NCI-H345 (cell line): ENCODE data around the gene MN1.

ENCODE experiments used
- DNase-seq: peaks from one replicate; lab custom pipeline; 2025; lab: John Stamatoyannopoulos, UW

MN1 gene

DNA sequence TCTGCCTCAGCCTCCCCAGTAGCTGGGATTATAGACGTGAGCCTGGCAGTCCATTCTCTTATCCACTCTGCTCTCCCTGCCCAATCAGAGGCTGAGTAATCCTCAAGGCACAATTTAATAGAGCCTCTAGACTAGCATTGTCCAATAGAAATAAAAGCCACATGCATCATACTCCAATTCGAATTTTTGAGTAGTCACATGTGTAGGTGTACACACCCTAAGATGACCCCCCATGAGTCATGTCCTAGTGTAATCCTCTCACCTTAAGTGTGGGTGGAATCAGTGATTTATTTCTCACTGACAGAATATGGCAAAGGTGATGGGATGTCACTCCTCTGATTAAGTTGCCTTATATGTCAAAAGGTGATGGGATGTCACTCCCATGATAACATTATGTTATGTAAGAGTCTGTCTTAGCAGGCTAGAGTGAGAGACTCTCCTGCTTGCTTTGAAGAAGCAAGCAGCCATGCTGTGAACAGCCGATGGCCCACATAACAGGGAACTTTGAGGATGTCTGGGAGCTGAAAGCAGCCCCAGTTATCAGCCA is 61.3 kb downstream of the MN1 start:
- no peak for DNase-seq

DNA sequence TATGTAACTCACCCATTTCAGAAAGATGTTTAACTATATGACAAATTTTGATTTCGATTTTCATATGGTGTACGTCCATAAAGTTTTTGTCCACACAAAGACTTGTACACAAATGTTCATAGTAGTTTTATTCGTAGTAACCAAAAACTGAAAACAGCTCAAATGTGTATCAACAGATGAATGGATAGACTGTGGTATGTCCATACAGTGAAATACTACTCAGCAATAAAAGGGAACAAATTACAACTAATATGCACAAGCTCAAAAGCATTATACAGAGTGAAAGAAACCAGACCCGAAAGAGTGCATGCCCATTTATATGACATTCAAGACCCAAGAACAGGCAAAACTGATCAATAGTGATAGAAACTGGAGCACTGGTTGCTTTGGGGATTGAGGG is 64.0 kb downstream of the MN1 start:
- DNase-seq: no peak

DNA sequence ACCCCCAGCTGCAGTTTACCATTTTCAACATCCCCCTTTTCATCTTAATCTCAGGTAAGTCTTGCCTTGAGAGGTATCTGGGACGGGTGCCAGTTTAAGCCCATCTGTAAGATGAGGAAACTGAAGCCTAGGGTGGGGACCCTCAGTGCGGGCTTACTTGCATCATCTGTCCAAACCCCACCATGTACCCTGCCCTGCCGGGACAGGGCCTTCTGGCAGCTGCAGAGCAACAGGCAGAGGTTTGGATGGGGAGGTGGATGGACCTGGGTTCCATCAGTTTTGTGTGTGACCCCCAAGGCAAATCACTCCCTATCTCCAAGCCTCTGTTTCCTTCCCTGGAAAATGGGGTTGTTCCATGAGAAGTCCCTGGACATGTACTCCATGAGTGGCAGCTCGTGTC is 67.5 kb downstream of the MN1 start:
- DNase-seq: no peak

DNA sequence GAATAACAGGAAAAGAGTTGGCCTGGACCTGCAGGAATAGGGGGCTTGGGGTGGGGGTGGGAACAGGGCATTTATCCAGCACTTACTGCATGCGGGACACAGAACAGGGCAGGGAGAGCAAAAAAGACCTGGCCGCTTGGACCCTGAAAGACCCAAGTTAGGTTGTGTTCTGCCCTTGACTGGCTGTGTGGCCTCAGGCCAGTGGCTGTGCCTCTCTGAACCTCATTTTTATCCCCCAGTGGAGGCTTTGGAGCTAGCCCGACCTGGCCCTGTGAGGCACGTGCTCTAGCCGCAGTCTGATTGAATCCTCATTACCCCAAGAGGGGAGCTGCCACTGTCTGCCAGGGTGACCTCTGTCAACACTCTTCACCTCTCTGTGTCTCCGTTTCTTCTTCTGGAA is 68.7 kb downstream of the MN1 start:
- DNase-seq: no peak

DNA sequence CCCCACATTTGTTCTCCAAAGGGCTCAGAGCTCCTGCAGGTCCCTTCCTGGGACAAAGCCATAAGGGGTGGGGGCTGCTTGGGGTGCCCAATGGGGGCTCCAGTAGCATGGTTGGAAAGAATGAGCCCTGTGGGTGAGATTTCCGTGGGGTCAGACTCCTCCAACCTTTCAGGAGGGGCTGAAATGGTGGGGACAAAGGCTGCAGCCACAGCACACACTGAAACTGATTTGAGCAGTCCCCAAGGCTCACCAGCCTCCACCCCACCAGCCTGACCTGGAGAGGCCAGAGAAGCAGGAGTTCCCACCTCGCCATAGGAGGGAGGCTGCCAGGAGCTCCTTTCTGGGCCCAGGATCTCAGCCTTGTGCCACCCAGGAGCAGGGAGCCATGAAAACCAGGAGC is 69.2 kb downstream of the MN1 start:
- no peak for DNase-seq

DNA sequence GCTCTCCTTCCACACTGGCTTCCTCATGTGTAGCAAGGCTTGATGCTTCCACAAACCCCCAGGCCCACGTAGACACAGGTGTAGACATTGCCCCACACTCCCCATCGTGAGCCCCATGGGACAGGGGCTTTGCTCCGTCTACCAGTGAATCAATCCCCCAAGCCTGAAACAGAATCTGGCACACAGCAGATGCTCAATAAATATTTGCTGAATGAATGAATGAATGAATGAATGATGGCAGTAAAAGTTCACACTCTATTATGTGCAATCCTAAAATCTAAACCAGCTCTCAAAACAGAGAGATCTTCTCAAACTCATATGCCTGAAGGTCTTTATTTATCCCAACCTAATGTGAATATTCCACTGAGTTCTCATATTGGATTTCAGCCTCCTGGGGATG is 69.9 kb downstream of the MN1 start:
- no peak for DNase-seq

DNA sequence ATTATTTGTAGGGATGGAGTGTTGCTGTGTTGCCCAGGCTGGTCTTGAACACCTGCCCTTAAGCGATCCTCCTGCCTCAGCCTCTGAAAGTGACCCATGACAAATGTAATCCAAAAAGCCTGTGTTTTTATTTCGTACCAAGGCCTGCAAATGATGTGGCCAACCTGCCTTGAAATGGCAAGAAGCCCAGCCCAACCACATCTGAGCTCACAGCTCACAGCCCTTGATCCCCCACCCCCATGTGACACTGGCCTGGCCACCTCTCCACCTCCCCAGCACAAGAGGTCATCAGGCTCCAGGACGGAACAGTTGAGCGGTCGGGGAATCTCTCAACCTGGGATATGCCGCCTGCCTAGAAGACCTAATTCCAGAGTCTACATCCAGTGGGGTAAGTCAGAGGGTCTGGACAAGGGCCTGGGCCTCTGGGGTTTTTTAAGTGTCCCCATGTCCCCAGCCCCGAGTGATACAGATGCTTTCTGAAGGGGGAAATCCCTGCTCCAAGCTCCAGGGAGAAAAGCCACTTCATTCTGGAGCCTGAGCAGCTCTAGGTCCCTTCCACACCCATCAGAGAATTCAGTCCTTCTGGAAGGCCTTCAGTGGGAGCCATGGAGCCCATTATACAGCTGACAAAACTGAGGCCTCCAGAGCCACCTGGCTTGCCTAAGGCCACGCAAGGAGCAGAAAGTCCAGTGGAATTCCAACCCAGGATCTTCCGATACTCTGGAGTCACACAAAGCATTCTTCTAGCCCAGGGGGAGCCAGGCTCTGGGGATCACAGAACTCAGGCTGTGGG is 70.7 kb downstream of the MN1 start:
- DNase-seq: no peak

DNA sequence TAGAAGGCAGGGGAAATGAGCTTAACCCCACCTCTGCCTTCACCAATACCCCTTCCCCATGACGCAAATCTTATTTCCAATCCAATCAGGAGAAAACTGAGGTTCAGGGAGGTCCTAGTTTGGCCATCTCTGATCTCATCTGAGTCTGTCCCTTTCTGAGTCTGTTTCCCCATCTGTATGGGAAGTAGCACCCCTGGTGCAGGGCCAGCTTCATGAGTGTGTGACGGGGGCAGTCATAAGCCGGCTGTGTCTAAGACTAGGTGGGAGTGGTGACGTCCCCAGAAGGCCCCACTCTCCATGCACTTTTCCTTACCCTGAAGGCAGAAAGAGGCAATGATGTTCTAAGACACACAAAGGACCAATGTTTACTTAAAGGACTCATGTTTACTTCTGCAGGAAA is 72.3 kb downstream of the MN1 start:
- no peak for DNase-seq

DNA sequence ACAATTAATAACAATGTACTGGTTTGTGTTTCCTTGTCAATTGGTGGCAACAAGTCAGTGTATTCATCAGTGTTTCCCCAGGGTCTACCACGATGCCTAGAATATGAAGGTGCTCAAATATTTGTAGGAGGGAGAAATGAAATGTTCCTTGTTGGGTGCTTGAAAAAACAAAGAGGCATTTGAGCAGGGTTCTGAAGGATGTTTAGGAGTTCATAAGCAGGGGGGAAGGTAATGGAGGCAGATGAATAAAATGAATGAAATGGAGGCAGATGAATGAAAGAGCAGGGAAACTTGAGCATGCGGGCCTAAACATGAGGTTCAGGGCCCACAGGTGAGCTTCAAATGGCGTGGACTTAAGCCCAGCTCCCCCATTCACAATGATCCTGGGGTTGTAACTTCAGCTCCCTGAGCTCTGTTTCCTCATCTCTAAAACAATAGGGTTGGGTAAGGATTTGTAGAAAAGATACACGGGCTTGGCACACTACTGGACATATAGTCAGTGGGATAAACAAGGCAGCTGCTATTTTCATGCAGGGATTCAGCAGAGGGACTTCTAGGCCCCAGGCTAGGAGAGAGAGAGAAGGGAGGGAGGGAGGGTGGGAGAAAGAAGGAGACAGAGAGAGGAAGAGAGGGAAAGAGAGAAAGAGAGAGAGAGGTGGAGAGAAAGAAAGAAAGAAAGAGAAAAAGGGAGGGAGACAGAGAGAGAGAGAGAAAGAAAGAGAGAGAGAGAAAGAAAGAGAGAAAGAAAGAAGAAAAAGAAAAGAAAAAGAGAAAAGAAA is 73.7 kb downstream of the MN1 start:
- DNase-seq: no peak

DNA sequence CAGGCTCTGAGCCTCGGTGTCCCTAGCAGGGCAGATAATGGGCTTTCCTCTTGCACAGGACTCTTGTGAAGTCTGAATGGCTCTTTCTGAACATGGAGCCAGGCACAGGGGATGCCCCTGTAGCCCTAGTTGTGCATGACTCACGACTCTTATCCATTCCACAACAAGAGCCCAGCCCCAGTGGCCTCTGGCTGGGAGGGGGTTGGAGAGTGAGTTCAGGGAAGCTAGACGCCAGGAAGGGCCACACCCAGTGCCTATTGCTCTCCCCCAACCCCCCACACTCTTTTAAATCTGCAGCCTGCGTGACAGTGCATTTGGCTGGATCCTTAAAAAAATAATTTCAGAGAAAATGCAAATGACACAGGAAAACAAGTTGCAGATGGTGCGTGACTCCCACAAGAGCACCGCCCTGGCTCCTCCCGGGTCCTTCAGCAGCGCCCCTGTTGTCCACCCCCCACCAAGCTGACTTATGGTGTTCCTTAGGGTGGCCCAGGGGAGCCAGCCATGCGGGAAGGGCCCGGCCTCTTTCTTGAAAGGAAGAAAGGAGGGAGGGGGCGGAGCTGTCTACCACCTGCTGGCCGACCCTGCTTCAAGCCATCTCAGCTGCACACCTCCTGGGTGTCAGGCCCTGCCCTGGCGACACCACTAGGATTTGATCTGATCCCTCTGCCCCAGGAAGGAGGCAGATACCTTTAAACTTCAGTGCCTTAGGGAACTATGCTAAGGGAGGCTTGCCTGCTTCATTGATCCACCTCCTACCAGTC is 74.7 kb downstream of the MN1 start:
- no peak for DNase-seq

DNA sequence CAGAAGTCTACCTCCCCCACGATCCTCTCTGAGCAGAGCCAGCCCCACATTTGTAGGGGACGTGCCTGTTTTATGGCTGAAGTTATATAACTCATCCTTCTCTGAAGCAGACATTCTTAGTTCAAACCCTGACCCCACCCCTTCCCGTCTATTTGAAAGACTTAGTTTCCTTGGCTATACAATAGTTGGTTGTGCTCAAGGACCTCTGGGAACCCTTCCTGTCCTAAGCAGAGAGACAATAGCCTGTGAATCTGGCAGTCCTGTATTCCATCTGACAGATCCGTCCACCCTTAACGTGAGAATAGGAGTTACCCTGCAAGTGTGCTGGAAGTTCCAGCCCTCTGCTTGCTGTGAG is 75.2 kb downstream of the MN1 start:
- no peak for DNase-seq

DNA sequence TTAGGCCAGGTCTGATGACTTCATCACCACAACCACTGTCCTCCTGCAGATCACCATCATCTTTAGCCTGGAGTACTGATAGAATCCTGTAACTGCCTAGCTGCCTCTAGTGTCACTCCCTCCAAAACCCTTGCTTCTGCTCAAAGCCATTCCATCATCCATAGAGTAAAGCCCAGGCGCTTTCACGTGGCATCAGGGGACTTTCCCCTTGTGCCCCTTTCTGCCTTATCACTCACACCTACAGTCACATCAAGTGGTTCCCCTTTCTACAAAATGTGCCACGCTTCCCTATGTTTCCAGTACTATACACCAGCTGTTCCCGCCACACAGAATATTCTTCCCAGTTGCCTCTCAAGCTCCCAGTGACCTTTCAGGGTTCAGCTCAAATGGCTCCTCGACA is 75.9 kb downstream of the MN1 start:
- no peak for DNase-seq

DNA sequence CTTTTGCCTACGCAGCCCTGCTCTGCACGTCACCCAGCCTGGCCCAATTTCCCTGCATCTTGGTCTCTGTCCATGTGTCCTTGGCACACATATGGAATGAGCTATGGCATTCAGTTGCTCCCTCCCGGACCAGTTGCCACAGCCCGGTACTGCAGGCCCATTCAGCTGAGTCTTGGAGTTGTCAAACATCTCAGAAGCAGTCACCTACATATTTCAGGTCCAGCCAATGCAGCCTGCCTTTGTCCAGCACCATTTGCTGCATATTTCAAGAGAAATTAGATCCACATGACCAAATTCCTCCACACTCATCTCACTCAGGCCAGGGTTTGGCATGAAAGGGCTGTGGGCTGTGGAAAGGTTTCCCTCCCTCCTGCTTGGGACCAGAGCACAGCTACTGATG is 76.8 kb downstream of the MN1 start:
- DNase-seq: no peak

DNA sequence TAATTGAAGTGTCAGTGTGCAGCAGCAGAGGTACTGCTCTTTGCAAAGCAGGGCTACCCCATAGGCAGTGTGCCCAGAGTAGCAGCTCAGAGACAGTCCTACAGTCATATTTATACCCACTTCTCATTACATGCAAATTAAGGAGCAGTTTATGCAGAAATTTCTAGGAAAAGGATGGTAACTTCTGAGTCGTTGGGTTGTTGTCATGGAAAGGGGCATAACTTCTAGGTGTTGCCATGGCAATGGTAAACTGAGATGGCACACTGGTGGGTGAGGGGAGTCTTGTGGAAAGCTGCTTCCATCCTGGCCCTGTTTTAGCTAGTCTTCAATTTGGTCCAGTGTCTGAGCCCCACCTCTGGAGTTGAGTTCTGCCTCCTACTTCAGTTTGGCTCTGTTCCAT is 77.4 kb downstream of the MN1 start:
- DNase-seq: no peak

DNA sequence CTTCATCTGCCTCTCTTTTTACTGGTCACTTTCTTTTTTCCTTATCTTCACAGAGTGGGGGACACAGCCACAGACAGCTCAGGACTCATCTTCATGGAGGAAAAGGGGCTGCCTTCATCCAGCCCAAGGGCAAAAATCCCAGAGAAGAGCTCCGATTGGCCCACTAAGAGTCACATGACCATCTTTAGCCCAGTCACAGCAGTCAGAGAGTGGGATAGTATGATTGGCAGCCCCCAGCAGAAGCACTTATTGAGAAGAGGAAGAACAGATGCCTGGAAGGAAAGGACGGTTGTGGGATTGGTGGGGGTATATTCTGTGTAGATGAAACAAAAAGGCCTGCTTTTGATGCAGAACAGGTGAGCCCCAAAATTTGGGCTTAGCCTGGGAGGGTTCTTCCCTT is 77.8 kb downstream of the MN1 start:
- DNase-seq: no peak

DNA sequence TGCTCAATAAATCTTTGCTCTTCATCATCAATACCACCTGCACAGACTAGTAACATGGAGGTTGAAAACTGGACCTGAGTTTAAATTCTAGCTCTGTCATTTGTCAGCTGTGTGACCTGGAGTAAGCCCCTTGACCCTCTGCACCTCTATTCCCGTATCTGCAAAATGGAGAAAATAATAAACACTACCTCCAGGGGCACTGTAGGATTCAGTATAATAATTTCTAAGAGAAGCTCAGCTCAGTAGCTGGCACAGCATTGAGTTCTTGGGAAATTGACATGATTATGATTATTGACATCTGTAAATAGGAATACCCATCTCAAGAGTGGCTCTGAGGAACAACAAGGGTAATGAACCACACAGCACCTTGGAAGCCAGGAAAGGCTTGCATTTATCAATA is 78.4 kb downstream of the MN1 start:
- DNase-seq: no peak

DNA sequence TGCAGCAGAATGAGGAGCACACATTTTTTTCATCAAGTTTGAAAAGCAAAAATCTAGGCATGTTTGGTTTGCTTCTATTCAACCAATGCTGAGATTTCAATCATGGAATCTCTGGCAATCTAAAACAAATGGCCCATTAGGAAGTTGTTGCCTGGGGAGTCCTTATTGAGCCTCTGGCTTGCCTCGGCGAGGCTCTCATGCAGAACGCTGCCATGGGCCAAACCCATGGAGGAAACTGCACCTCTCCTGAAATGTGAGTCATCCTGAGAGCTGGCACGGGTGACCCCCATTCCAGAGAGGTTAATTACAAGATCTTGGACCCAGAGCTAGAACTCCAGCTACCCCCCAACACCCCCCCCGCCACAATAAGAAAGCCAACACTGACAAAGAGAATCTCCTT is 80.7 kb downstream of the MN1 start:
- DNase-seq: no peak

DNA sequence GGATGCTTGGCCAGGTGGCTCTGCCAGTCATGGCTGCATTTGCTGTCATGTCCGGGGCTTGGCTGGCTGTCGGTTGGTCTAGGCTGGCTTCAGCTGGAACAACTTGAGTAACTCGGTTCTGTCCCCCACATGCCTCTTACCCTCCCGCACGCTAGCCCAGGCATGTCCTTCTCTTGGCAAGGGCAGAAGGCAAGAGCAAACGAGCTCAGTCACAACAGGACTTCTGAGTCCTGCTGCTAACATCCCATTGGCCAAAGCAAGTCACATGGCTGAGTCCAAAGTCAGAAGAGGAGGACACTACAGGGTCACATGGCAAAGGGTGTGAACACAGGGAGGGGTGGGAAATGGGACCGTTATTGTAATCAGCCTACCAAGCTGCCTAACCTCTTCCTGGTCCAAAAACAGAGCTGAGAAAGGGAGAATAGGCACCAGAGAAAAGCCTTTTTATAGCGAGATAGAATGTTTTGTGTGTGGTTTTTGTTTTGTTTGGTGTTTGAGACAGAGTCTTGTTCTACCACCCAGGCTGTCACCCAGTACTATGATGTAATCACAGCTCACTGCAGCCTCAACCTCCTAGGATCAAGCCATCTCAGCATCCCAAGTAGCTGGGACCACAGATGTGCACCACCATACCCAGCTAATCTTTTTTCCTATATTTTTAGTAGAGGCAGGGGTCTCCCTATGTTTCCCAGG is 81.9 kb downstream of the MN1 start:
- peak; percentile 47 for DNase-seq

DNA sequence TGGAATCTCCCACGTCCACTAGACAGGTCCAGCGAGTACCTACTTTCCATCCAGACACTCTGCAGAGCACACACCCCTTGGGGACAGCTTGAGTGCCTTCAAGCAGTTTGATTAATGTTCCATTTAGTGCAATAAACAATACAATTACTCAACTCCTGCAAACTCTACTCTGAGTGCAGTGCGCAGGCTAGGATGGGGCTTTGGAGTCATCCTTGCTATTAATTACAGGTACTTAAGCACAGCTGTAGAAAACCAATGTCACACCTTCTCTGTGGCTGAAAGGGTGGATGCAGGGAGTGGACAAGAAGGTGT is 82.6 kb downstream of the MN1 start:
- DNase-seq: no peak

DNA sequence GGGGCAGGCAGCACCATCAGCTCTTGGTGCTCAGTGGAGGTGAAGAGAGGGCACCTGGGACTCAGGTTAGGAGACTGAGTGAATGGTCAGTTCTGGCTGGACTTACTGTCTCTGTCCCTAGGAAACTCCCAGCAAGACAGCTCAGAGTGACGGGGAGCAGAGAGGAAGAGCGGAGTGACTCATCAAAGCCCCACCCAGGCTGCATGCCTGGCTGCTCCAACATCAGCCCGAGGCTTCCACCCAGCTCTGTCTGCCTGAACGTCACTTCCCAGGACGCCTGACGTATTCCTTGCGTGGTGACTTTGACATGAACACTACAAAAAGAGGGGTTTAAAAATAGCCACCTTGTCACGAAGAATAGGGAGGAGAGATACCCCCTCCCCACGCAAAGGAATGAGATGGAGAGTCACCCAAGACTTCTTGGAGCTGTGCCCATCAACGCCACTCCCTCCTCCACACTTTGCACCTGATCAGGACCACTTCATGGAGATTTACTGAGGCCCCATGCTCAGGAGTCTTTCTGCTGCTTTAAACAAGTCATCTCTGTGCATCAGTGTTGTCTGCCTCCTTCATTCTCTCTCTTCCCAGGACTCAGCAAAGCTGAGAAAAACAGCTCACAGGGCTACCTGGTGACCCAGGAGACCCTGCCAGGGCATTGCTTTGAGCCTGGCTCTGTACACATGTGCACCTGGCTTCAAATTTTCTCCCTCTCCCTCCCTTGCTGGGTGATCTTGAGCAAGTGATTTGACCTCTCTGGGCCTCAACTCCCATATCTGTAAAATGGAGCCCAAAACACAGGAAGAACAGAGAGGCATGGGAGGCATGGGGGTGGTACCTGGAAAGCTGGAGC is 83.1 kb downstream of the MN1 start:
- no peak for DNase-seq

DNA sequence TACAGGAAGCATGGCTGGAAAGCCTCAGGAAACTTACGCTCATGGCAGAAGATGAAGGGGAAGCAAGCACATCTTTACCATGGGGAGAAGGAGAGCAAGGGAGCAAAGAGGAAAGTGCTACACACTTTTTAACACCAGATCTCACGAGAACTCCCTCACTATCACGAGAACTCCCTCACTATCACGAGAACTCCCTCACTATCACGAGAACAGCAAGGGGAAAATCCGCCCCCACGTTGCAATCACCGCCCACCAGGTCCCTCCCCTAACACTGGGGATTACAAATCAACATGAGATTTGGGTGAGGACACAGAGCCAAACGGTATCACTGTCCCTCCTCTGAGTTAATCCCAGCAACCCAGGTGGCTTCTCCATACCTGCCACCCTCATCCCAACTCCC is 84.5 kb downstream of the MN1 start:
- DNase-seq: no peak
